Uterine smooth muscle cell (primary cell): ENCODE measurements around the gene ATP6V1E1. TPM values are rescaled to one million over a fixed set of nuclear protein-coding genes. Genes with fewer than 3 reads are reported as not detected.

Experiments used
- total RNA-seq: library from RNA; depleted of rRNA; stranded (reverse); fragments of >200 nt; gene quantifications from 2 replicates; pipeline ENCODE4 v1.2.3, GENCODE V29; 2014

Gene ATP6V1E1
- 146 and 168 TPM in 2 replicates for total RNA-seq

DNA sequence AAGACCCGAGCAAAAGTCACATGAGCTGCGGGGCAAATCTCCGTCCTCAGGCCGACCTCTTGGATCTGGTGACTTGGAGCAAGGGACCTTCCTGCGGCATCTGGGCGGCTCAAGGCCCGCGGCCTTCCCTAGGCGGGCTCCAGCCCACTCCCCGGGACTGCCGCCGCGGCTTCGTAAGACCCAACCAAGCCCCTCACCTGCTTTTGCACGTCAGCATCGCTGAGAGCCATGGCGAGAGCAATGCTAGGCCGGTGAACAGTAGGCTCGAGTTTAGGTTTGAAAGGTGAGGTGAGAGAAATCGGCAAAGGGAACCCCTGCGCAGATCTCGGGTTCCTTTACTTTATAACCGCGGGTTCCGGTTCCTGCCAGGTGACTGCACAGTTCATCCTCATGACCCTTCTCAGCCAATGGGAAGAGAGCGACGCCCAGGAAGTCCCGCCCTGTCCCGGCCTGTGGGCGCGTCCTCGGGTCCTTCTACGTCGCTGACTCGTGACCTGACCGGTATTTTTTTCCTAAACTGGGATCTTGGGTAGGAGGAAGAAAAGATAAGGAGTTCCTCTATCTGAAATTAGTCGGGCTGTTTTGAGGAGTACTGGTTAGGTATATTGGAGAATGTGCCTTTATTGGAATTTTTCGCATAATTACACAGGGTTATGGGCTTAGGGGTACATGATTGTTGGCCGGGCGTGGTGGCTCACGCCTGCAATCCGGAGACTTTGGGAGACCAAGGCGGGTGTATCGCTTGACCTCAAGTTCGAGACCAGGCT is at the start of gene ATP6V1E1:
ATP6V1E1 (minus strand) TSS at position 344 of the 767 bp plus-strand sequence; CDS start at position 230, 114 bp downstream.

GRCh38 chr22:17638432-17639246 is 10.1 kb upstream of the ATP6V1E1 start, which contains the start of gene BCL2L13:
BCL2L13 (plus strand) TSS chr22:17638757; CDS start chr22:17655712, 16,955 bp downstream.

GRCh38 chr22:17562906-17563870 is 65.4 kb downstream of the ATP6V1E1 start, which contains the start of gene SLC25A18:
SLC25A18 (plus strand) TSS chr22:17563498; CDS start chr22:17579945, 16,447 bp downstream.

Other genes starting within 250 kb of the ATP6V1E1 start
- under 0.01 and 0.33 TPM in 2 replicates for gene SLC25A18, start 65.3 kb downstream of the ATP6V1E1 start, total RNA-seq
- 75.2 and 83.7 TPM in 2 replicates for gene BCL2L13, start 10.0 kb upstream of the ATP6V1E1 start, total RNA-seq
- 14.5 and 16.3 TPM in 2 replicates for gene BID, start 145.7 kb upstream of the ATP6V1E1 start, total RNA-seq